Peyer's patch (tissue), 4 donors: ENCODE measurements around the gene ZNF483. TPM values are rescaled to one million over a fixed set of nuclear protein-coding genes. Genes with fewer than 3 reads are reported as not detected.
"Not testable (repeated sequence)": the region's sequence is repeated elsewhere in the genome, so short reads cannot be mapped to it uniquely, and the experiment has no call there.

Source experiments
- DNase-seq, 3 donors: peaks; one replicate each; pipeline ENCODE4 v3.0.0-alpha.2; 2017 to 2019
- H3K27ac ChIP-seq, 4 donors: fragments of 200-600 bp; sonication (generic); one replicate each; pipeline ENCODE4 v1.5.1; 2016 to 2019
- H3K27me3 ChIP-seq, 2 donors: fragments of 200-600 bp; sonication (generic); one replicate each; pipeline ENCODE4 v1.5.1; 2019
- H3K36me3 ChIP-seq, 3 donors: fragments of 200-600 bp; sonication (generic); one replicate each; pipeline ENCODE4 v1.5.1; 2016 to 2019
- H3K4me1 ChIP-seq, 4 donors: fragments of 200-600 bp; sonication (generic); one replicate each; pipeline ENCODE4 v1.5.1; 2016 to 2019
- H3K4me3 ChIP-seq, 4 donors: fragments of 200-600 bp; sonication (generic); 1 replicate in 3 of 4; 2 replicates in 1 of 4; pipeline ENCODE4 v1.5.1; 2016 to 2019; ENCODE audit warnings: mild to moderate bottlenecking in 1 of 4
- H3K9me3 ChIP-seq, 4 donors: fragments of 200-600 bp; sonication (generic); one replicate each; pipeline ENCODE4 v1.5.1; 2016 to 2019; ENCODE audit warnings: mild to moderate bottlenecking in 1 of 4
- CTCF ChIP-seq, 6 experiments: fragments of 450-650 bp in 4 of 6; fragments of 200-600 bp in 2 of 6; sonication (generic) in 1 of 6; IDR thresholded peaks; one replicate each; pipeline ENCODE4 v1.5.1; 2017 to 2019; ENCODE audit warnings: antibody characterized with exemption in 6 of 6, mild to moderate bottlenecking in 3 of 6, moderate library complexity in 1 of 6
- POLR2A ChIP-seq, 2 donors: fragments of 450-650 bp; IDR thresholded peaks; one replicate each; pipeline ENCODE4 v1.5.1; 2017; ENCODE audit warnings: antibody characterized with exemption in 2 of 2, mild to moderate bottlenecking in 2 of 2, moderate library complexity in 2 of 2
- total RNA-seq, 4 donors: library from RNA; depleted of rRNA; stranded (reverse); fragments of >200 nt; gene quantifications; one replicate each; pipeline ENCODE4 v1.1.0, GENCODE V29; 2016

The ZNF483 gene
- total RNA-seq, 4 donors from 2014 or later = 1.6 to 5.8 (median 2.7) TPM

DNA sequence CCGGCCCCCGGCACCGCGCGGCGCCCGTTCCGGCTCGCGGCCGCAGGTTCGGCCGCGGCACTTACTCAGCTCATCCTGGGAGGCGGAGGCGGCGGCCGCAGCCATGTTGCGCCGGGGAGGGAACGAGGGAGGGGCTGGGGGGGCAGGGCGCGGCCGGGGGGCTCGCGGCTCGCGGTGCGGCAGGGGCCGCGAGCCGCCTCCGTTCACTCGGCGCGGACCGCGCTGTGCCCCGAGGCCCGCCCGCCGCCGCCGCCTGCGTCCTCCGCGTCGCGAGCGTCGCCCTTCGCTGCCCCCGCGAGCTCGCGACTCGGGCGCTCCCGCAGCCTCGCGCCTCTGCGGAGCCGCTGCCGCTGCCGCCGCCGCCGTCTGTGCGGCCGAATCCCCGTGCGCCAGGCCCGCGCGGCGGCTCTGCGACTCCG lies 41.5 kb upstream of the ZNF483 start:
- peak in 1 of 2 donors; percentile 31 for TF ChIP-seq POLR2A (IDR thresholded peaks at IDR 0.05)
- no peak for TF ChIP-seq CTCF (IDR thresholded peaks at IDR 0.05)
- peak overlapping the region; percentile 96 to 99 (median 98) for H3K27ac ChIP-seq
- H3K4me3 ChIP-seq = peak overlapping the region; percentile 82 to 98 (median 92)
- H3K4me1 ChIP-seq = peaks cover 0 to 6% (median 0%) of the 10 kb centered on the region in 4 donors
- peak in 1 of 3 donors; percentile 25 for DNase-seq
- H3K9me3 ChIP-seq = no peaks in the 10 kb centered on the region
- H3K36me3 ChIP-seq = no peaks in the 10 kb centered on the region
- no peaks in the 10 kb centered on the region for H3K27me3 ChIP-seq

- H3K9me3 ChIP-seq = no peaks in the 10 kb centered on the region
- H3K4me1 ChIP-seq = peaks cover 0 to 6% (median 0%) of the 10 kb centered on the region in 4 donors
- peak within 1 kb of the TSS; percentile 82 to 98 (median 92) for H3K4me3 ChIP-seq
- H3K36me3 ChIP-seq = no peaks in the 10 kb centered on the region
- DNase-seq = peak; percentile 65 to 89 (median 87)
- peak within 1 kb of the TSS; percentile 96 to 99 (median 98) for H3K27ac ChIP-seq
- H3K27me3 ChIP-seq = no peaks in the 10 kb centered on the region
- peak; percentile 41 to 60 for TF ChIP-seq POLR2A (IDR thresholded peaks at IDR 0.05)
- TF ChIP-seq CTCF (IDR thresholded peaks at IDR 0.05) = peak in 2 of 6 experiments; percentile 16 to 29
Measured at GRCh38 chr9:111483858-111484571, 41.0 kb upstream of the ZNF483 start, which contains the start of gene ECPAS. TSS of gene ECPAS (minus strand) at chr9:111484383. CDS start at chr9:111472918, 11,465 bp downstream.

- no peak for DNase-seq
- no peaks in the 10 kb centered on the region for H3K27me3 ChIP-seq
- peak overlapping the region; percentile 96 to 99 (median 98) for H3K27ac ChIP-seq
- H3K36me3 ChIP-seq = no peaks in the 10 kb centered on the region
- H3K4me3 ChIP-seq = peak overlapping the region; percentile 82 to 98 (median 92)
- no peaks in the 10 kb centered on the region for H3K9me3 ChIP-seq
- H3K4me1 ChIP-seq = peaks cover 0 to 6% (median 0%) of the 10 kb centered on the region in 4 donors
- TF ChIP-seq POLR2A (IDR thresholded peaks at IDR 0.05) = peak in 1 of 2 donors; percentile 2
- no peak for TF ChIP-seq CTCF (IDR thresholded peaks at IDR 0.05)
Measured at GRCh38 chr9:111484572-111484894, 40.4 kb upstream of the ZNF483 start.

- H3K4me3 ChIP-seq, DNase-seq, H3K27ac ChIP-seq, H3K27me3 ChIP-seq, H3K9me3 ChIP-seq, H3K4me1 ChIP-seq, H3K36me3 ChIP-seq: not testable (repeated sequence)
Measured at GRCh38 chr9:111497196-111497595, 27.8 kb upstream of the ZNF483 start.

GRCh38 chr9:111501005-111501562 lies 23.9 kb upstream of the ZNF483 start:
- H3K4me1 ChIP-seq = no peaks in the 10 kb centered on the region
- DNase-seq = no peak
- no peak for TF ChIP-seq CTCF (IDR thresholded peaks at IDR 0.05)
- TF ChIP-seq POLR2A (IDR thresholded peaks at IDR 0.05) = no peak
- H3K9me3 ChIP-seq = no peaks in the 10 kb centered on the region
- H3K36me3 ChIP-seq = no peaks in the 10 kb centered on the region
- H3K4me3 ChIP-seq = no peak overlapping the region
- H3K27ac ChIP-seq = no peak overlapping the region
- no peaks in the 10 kb centered on the region for H3K27me3 ChIP-seq

DNA sequence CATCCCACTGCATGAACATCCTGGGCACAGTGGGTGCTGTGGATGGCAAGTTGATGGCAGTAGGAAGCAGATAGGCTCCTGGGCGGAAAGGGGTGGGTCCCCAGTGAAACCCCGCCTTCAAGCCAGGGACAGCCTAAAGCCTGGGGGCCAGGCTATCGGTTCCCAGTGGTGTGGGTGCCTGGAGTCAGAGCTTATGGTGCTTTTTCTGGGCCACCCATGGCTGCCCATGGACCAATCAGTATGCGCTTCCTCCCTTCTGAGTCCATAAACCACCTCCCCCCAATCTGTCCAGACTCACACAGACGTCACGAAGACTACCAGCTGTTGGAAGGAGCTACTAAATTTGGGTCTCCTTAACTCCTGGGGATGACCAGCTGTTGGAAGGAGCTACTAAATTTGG lies 23.3 kb upstream of the ZNF483 start:
- Histone ChIP-seq H3K27ac (no peak overlapping the region), H3K36me3 (no peaks in the 10 kb centered on the region), H3K4me3 (no peak overlapping the region), H3K9me3 (no peaks in the 10 kb centered on the region), H3K27me3 (no peaks in the 10 kb centered on the region), H3K4me1 (no peaks in the 10 kb centered on the region)
- TF ChIP-seq POLR2A (IDR thresholded peaks at IDR 0.05) (no peak), CTCF (IDR thresholded peaks at IDR 0.05) (no peak)
- no peak for DNase-seq
